Sigmoid colon (tissue), 7 donors: ENCODE results near the gene ITPR1. TPM values are rescaled to one million over a fixed set of nuclear protein-coding genes. Genes with fewer than 3 reads are reported as not detected.

Experiments
- DNase-seq: peaks from one replicate; pipeline ENCODE4 v3.0.0-alpha.2; 2019
- H3K27ac ChIP-seq, 4 donors: fragments of 200-600 bp; sonication (generic); one replicate each; pipeline ENCODE4 v1.5.1; 2016 to 2019; ENCODE audit warnings: mild to moderate bottlenecking in 1 of 4
- H3K27me3 ChIP-seq, 3 donors: fragments of 200-600 bp; sonication (generic); one replicate each; pipeline ENCODE4 v1.5.1; 2019; ENCODE audit warnings: mild to moderate bottlenecking in 1 of 3
- H3K36me3 ChIP-seq, 4 donors: fragments of 200-600 bp; sonication (generic); one replicate each; pipeline ENCODE4 v1.5.1; 2016 to 2019
- H3K4me1 ChIP-seq, 4 donors: fragments of 200-600 bp; sonication (generic); one replicate each; pipeline ENCODE4 v1.5.1; 2017 to 2019
- H3K4me3 ChIP-seq, 4 donors: fragments of 200-600 bp; sonication (generic); one replicate each; pipeline ENCODE4 v1.5.1; 2017 to 2019; ENCODE audit warnings: mild to moderate bottlenecking in 2 of 4, moderate library complexity in 1 of 4
- H3K9me3 ChIP-seq, 4 donors: fragments of 200-600 bp in 3 of 4; sonication (generic) in 3 of 4; one replicate each; pipeline versions ENCODE4 v1.5.1 to v1.6.1; 2013 to 2019
- CTCF ChIP-seq, 4 experiments: fragments of 450-650 bp in 3 of 4; fragments of 200-600 bp in 1 of 4; IDR thresholded peaks; one replicate each; pipeline ENCODE4 v1.5.1; 2016 to 2019; ENCODE audit warnings: antibody characterized with exemption in 4 of 4, mild to moderate bottlenecking in 3 of 4, moderate library complexity in 2 of 4
- EP300 ChIP-seq, 4 donors: sonication (generic); formaldehyde crosslinking; IDR thresholded peaks; one replicate each; pipeline ENCODE4 v1.6.1; 2017; ENCODE audit warnings: antibody characterized with exemption in 4 of 4
- POLR2A ChIP-seq, 2 donors: fragments of 450-650 bp; IDR thresholded peaks; one replicate each; pipeline ENCODE4 v1.6.1; 2016; ENCODE audit warnings: antibody characterized with exemption in 2 of 2, mild to moderate bottlenecking in 2 of 2, moderate library complexity in 2 of 2
- POLR2AphosphoS5 ChIP-seq, 4 donors: sonication (generic); formaldehyde crosslinking; IDR thresholded peaks; one replicate each; pipeline ENCODE4 v1.6.1; 2017; ENCODE audit warnings: antibody characterized with exemption in 4 of 4
- WGBS, 2 donors: extraction: QIAGEN DNeasy Blood & Tissue Kit; methylation state at CpG; one replicate each; pipeline ENCODE4 v1.1.7; 2013; 5-methylcytosine and 5-hydroxymethylcytosine counted together
- intact Hi-C: fragments of 100-400 bp; cut with DNase I; formaldehyde crosslinking; loops from one replicate; pipeline ENCODE4 v1.15.1; 2023
- polyA plus RNA-seq, 3 donors: library from polyadenylated mRNA; stranded (reverse); fragments of 200-250 nt; gene quantifications; one replicate each; pipeline ENCODE4 v1.2.3, GENCODE V29; 2013
- total RNA-seq, 4 donors: library from RNA; depleted of rRNA; stranded (reverse); fragments of >200 nt; gene quantifications; one replicate each; pipeline ENCODE4 v1.1.0, GENCODE V29; 2016
- donor health status: healthy with polysubstance abuse.
- donor health status: Bipolar disorder and iron deficiency.
- donor health status: healthy.

Gene ITPR1
- total and polyA plus RNA-seq, 7 donors, result 1.4 to 206 (median 111) TPM

DNA sequence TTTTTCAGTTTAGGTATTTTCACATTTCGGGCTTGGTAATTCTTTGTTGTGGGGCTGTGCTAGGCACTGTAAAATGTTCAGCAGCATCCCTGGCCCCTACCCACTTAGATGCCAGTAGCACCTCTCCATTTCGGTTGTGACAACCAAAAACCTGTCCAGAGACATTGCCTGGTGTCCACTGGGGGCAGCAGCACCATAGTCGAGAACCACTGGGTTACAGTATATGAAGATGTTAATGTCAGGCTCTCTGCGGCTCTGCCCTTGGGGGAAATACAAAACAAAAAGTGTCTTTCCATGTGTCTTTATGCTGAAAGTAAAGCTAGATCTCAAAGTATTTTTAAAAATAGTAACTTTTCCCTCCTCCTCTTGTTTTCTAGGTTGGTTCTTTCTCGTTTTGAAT is 177.2 kb downstream of the ITPR1 start:
- intact Hi-C loops, result no loop called here
- H3K27ac ChIP-seq, result no peak overlapping the region
- H3K9me3 ChIP-seq, result no peaks in the 10 kb centered on the region
- no peaks in the 10 kb centered on the region for H3K27me3 ChIP-seq
- H3K4me3 ChIP-seq, result no peak overlapping the region
- peaks cover 0 to 5% (median 0%) of the 10 kb centered on the region in 4 donors for H3K4me1 ChIP-seq
- no peak for DNase-seq
- H3K36me3 ChIP-seq, result peaks cover 14 to 93% (median 30%) of the 10 kb centered on the region in 4 donors
- TF ChIP-seq POLR2AphosphoS5 (IDR thresholded peaks at IDR 0.05) (no peak), CTCF (IDR thresholded peaks at IDR 0.05) (no peak), POLR2A (IDR thresholded peaks at IDR 0.05) (no peak), EP300 (IDR thresholded peaks at IDR 0.05) (no peak)
- WGBS, 2 donors, result 84% methylated on average over 5 of the region's 5 CpGs

DNA sequence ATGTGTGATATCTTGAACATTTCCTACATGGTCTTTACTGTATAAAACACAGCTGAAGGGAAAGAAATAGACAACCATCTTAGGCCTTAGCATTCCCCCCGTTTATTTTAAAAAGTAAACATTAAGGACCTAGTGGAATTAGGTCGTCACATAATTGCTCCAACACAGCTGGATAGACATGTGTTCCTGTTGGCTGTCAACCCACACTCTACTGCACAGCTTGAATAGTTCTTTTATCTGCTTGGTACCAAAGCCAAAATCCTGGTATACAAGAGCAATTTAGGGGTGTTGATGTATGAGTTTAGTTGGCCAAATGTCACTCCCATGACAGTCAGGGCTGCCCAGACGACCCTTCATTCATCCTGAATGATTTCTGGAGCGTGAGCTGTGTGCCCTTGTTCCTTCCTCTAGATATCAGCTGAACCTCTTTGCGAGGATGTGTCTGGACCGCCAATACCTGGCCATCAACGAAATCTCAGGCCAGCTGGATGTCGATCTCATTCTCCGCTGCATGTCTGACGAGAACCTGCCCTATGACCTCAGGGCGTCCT is 179.7 kb downstream of the ITPR1 start:
- Histone ChIP-seq H3K9me3 (no peaks in the 10 kb centered on the region), H3K36me3 (peaks cover 11 to 83% (median 22%) of the 10 kb centered on the region in 4 donors), H3K4me1 (peaks cover 0 to 5% (median 0%) of the 10 kb centered on the region in 4 donors), H3K27me3 (no peaks in the 10 kb centered on the region), H3K27ac (peak overlapping the region in 1 of 4 donors; percentile 70), H3K4me3 (no peak overlapping the region)
- intact Hi-C loops, result no loop called here
- DNase-seq, result no peak
- WGBS, 2 donors, result 84% methylated on average over 11 of the region's 11 CpGs
- TF ChIP-seq EP300 (IDR thresholded peaks at IDR 0.05), result no peak
- TF ChIP-seq CTCF (IDR thresholded peaks at IDR 0.05), result no peak
- no peak for TF ChIP-seq POLR2A (IDR thresholded peaks at IDR 0.05)
- TF ChIP-seq POLR2AphosphoS5 (IDR thresholded peaks at IDR 0.05), result no peak

DNA sequence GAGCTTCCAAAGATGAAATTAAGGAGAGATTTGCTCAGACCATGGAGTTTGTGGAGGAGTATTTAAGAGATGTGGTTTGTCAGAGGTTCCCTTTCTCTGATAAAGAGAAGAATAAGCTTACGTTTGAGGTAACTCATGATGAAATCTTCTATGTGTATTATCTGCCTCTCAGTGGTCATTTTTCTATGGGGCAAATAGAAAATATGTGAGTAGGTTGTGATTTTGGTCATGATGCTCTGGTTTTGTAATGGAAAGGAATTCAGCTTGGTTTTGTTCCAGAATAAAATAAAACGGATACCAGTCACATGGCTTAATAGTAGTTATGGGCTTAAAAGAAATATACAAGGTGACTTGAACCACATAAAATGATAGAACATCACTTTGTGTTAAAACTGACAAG is 181.1 kb downstream of the ITPR1 start:
- DNase-seq, result no peak
- H3K27me3 ChIP-seq, result no peaks in the 10 kb centered on the region
- no peak overlapping the region for H3K4me3 ChIP-seq
- peaks cover 8 to 77% (median 20%) of the 10 kb centered on the region in 4 donors for H3K36me3 ChIP-seq
- intact Hi-C loops, result no loop called here
- no peaks in the 10 kb centered on the region for H3K9me3 ChIP-seq
- H3K27ac ChIP-seq, result peak overlapping the region; percentile 27 to 70 (median 38)
- 82 to 87% methylated on average over 2 of the region's 2 CpGs for WGBS, 2 donors
- TF ChIP-seq CTCF (IDR thresholded peaks at IDR 0.05) (no peak), POLR2AphosphoS5 (IDR thresholded peaks at IDR 0.05) (no peak), POLR2A (IDR thresholded peaks at IDR 0.05) (no peak), EP300 (IDR thresholded peaks at IDR 0.05) (no peak)
- H3K4me1 ChIP-seq, result peaks cover 0 to 5% (median under 1%) of the 10 kb centered on the region in 4 donors

GRCh38 chr3:4675704-4676103 is 182.6 kb downstream of the ITPR1 start:
- Histone ChIP-seq H3K4me1 (peaks cover 0 to 16% (median 13%) of the 10 kb centered on the region in 4 donors), H3K9me3 (no peaks in the 10 kb centered on the region), H3K4me3 (no peak overlapping the region), H3K36me3 (peaks cover 4 to 63% (median 13%) of the 10 kb centered on the region in 4 donors), H3K27me3 (no peaks in the 10 kb centered on the region), H3K27ac (peak overlapping the region in 1 of 4 donors; percentile 27)
- TF ChIP-seq POLR2A (IDR thresholded peaks at IDR 0.05), result no peak
- TF ChIP-seq POLR2AphosphoS5 (IDR thresholded peaks at IDR 0.05), result no peak
- TF ChIP-seq CTCF (IDR thresholded peaks at IDR 0.05), result no peak
- TF ChIP-seq EP300 (IDR thresholded peaks at IDR 0.05), result no peak
- no peak for DNase-seq
- 82 to 86% methylated on average over 1 of the region's 1 CpG for WGBS, 2 donors
- intact Hi-C loops, result no loop called here

DNA sequence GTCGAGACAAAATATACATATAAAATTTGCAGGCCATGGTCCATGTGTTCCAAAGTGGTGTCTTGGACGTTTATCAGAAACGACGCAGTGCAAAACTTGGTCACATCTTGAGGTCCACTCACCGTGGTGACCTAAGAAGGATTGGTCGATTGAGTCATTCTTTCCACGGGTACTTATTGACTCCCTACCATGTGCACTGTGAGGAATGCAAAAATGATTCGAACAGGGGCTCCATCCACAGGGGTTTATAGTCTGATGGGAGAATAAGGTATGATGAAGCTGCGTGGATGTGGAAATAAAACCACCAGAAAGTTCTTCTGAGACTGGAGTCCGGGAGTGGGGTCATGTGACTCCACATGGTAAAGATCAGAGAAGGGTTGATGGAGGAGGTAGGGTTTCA is 185.2 kb downstream of the ITPR1 start:
- Histone ChIP-seq H3K27ac (no peak overlapping the region), H3K4me3 (no peak overlapping the region), H3K9me3 (no peaks in the 10 kb centered on the region), H3K36me3 (peaks cover 0 to 54% (median 17%) of the 10 kb centered on the region in 4 donors), H3K4me1 (peaks cover 0 to 18% (median 15%) of the 10 kb centered on the region in 4 donors), H3K27me3 (no peaks in the 10 kb centered on the region)
- TF ChIP-seq POLR2AphosphoS5 (IDR thresholded peaks at IDR 0.05) (no peak), CTCF (IDR thresholded peaks at IDR 0.05) (no peak), EP300 (IDR thresholded peaks at IDR 0.05) (no peak), POLR2A (IDR thresholded peaks at IDR 0.05) (no peak)
- intact Hi-C loops, result no loop called here
- 85 to 88% methylated on average over 10 of the region's 10 CpGs for WGBS, 2 donors
- DNase-seq, result no peak
